ENCODE results near the gene KCNQ4.

DNA sequence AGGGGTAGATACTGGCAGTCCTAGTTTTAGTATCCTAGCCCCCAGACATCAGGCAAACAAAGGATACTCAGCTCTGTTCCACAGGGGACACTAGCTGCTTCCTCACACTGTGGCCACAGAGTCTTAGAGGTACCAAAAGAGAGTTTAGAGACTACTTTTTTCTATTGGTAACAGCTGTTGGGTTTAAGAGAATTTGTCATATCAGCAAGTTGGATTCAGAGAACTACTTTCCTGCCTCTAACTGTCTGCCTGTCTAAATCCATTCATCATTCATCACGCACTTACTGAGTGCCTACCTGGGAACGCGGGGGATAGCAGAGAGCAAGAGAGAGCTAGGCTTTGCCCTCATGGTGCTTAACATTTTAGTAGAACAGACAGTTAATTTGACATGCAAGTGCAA, 27.1 kb upstream of the KCNQ4 start:
- TF ChIP-seq SP1 (IDR thresholded peaks at IDR 0.05; ENCODE audit: low read depth, low read length) (no peak), POLR2A (IDR thresholded peaks at IDR 0.05; ENCODE audit: control extremely low read depth in 1 of 2, low read depth in 2 of 2, low read length in 2 of 2) (no peak), POLR2AphosphoS5 (IDR thresholded peaks at IDR 0.05; ENCODE audit: low read depth, low read length) (no peak), CHD2 (IDR thresholded peaks at IDR 0.05; ENCODE audit: low read length) (no peak), TEAD4 (IDR thresholded peaks at IDR 0.05; ENCODE audit: low read depth, low read length) (no peak), CTBP2 (IDR thresholded peaks at IDR 0.05; ENCODE audit: borderline replicate concordance, insufficient read depth, insufficient read length, low read length) (no peak), RNF2 (IDR thresholded peaks at IDR 0.05; ENCODE audit: borderline replicate concordance, low read depth, low read length, missing control alignments, poor library complexity, severe bottlenecking) (no peak), CREB1 (IDR thresholded peaks at IDR 0.05) (no peak)
- TF ChIP-seq, protein P1, sequence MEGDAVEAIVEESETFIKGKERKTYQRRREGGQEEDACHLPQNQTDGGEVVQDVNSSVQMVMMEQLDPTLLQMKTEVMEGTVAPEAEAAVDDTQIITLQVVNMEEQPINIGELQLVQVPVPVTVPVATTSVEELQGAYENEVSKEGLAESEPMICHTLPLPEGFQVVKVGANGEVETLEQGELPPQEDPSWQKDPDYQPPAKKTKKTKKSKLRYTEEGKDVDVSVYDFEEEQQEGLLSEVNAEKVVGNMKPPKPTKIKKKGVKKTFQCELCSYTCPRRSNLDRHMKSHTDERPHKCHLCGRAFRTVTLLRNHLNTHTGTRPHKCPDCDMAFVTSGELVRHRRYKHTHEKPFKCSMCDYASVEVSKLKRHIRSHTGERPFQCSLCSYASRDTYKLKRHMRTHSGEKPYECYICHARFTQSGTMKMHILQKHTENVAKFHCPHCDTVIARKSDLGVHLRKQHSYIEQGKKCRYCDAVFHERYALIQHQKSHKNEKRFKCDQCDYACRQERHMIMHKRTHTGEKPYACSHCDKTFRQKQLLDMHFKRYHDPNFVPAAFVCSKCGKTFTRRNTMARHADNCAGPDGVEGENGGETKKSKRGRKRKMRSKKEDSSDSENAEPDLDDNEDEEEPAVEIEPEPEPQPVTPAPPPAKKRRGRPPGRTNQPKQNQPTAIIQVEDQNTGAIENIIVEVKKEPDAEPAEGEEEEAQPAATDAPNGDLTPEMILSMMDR (IDR thresholded peaks at IDR 0.05; ENCODE audit: control extremely low read depth in 1 of 3, insufficient read depth in 1 of 3, low read depth in 1 of 3, low read length in 3 of 3), result no peak
- TF ChIP-seq, protein P2, sequence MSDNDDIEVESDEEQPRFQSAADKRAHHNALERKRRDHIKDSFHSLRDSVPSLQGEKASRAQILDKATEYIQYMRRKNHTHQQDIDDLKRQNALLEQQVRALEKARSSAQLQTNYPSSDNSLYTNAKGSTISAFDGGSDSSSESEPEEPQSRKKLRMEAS (IDR thresholded peaks at IDR 0.05), result no peak
- TF ChIP-seq, protein P3, sequence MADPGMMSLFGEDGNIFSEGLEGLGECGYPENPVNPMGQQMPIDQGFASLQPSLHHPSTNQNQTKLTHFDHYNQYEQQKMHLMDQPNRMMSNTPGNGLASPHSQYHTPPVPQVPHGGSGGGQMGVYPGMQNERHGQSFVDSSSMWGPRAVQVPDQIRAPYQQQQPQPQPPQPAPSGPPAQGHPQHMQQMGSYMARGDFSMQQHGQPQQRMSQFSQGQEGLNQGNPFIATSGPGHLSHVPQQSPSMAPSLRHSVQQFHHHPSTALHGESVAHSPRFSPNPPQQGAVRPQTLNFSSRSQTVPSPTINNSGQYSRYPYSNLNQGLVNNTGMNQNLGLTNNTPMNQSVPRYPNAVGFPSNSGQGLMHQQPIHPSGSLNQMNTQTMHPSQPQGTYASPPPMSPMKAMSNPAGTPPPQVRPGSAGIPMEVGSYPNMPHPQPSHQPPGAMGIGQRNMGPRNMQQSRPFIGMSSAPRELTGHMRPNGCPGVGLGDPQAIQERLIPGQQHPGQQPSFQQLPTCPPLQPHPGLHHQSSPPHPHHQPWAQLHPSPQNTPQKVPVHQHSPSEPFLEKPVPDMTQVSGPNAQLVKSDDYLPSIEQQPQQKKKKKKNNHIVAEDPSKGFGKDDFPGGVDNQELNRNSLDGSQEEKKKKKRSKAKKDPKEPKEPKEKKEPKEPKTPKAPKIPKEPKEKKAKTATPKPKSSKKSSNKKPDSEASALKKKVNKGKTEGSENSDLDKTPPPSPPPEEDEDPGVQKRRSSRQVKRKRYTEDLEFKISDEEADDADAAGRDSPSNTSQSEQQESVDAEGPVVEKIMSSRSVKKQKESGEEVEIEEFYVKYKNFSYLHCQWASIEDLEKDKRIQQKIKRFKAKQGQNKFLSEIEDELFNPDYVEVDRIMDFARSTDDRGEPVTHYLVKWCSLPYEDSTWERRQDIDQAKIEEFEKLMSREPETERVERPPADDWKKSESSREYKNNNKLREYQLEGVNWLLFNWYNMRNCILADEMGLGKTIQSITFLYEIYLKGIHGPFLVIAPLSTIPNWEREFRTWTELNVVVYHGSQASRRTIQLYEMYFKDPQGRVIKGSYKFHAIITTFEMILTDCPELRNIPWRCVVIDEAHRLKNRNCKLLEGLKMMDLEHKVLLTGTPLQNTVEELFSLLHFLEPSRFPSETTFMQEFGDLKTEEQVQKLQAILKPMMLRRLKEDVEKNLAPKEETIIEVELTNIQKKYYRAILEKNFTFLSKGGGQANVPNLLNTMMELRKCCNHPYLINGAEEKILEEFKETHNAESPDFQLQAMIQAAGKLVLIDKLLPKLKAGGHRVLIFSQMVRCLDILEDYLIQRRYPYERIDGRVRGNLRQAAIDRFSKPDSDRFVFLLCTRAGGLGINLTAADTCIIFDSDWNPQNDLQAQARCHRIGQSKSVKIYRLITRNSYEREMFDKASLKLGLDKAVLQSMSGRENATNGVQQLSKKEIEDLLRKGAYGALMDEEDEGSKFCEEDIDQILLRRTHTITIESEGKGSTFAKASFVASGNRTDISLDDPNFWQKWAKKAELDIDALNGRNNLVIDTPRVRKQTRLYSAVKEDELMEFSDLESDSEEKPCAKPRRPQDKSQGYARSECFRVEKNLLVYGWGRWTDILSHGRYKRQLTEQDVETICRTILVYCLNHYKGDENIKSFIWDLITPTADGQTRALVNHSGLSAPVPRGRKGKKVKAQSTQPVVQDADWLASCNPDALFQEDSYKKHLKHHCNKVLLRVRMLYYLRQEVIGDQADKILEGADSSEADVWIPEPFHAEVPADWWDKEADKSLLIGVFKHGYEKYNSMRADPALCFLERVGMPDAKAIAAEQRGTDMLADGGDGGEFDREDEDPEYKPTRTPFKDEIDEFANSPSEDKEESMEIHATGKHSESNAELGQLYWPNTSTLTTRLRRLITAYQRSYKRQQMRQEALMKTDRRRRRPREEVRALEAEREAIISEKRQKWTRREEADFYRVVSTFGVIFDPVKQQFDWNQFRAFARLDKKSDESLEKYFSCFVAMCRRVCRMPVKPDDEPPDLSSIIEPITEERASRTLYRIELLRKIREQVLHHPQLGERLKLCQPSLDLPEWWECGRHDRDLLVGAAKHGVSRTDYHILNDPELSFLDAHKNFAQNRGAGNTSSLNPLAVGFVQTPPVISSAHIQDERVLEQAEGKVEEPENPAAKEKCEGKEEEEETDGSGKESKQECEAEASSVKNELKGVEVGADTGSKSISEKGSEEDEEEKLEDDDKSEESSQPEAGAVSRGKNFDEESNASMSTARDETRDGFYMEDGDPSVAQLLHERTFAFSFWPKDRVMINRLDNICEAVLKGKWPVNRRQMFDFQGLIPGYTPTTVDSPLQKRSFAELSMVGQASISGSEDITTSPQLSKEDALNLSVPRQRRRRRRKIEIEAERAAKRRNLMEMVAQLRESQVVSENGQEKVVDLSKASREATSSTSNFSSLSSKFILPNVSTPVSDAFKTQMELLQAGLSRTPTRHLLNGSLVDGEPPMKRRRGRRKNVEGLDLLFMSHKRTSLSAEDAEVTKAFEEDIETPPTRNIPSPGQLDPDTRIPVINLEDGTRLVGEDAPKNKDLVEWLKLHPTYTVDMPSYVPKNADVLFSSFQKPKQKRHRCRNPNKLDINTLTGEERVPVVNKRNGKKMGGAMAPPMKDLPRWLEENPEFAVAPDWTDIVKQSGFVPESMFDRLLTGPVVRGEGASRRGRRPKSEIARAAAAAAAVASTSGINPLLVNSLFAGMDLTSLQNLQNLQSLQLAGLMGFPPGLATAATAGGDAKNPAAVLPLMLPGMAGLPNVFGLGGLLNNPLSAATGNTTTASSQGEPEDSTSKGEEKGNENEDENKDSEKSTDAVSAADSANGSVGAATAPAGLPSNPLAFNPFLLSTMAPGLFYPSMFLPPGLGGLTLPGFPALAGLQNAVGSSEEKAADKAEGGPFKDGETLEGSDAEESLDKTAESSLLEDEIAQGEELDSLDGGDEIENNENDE (IDR thresholded peaks at IDR 0.05; ENCODE audit: insufficient replicate concordance, low read length), result no peak
